MCF 10A (cell line): ENCODE results near the gene EP300. TPM values are rescaled to one million over a fixed set of nuclear protein-coding genes. Genes with fewer than 3 reads are reported as not detected.

Experiments
- BruUV-seq: library from RNA; stranded (reverse); fragments of 400-500 nt; replicated peaks from 2 replicates; lab custom pipeline; 2021; lab: Mats Ljungman, UMichigan
- CTCF ChIA-PET: fragments of 300-600 bp; sonication (Branson Sonifier 250); formaldehyde crosslinking; extraction: SDS; loops from one replicate; lab custom pipeline; 2021; ENCODE audit warnings: antibody characterized with exemption, inconsistent platforms; lab: Yijun Ruan, JAX
- POLR2A ChIA-PET: fragments of 300-600, 350-650 bp; sonication (Branson Sonifier 250); formaldehyde crosslinking; extraction: SDS; loops from one replicate; lab custom pipeline; 2020; ENCODE audit warnings: antibody characterized with exemption, inconsistent platforms; lab: Yijun Ruan, JAX
- DNase-seq: peaks from one replicate; pipeline ENCODE4 v3.0.0-alpha.2; 2018; ENCODE audit not compliant: unreplicated experiment
- H3K27ac Mint-ChIP-seq: one replicate; pipeline ENCODE4 v1.8.0; 2022; ENCODE audit warnings: mild to moderate bottlenecking, low read depth, mixed read lengths; ENCODE audit not compliant: unreplicated experiment
- H3K27me3 Mint-ChIP-seq: one replicate; pipeline ENCODE4 v1.8.0; 2022; ENCODE audit warnings: mixed read lengths; ENCODE audit not compliant: insufficient read depth, unreplicated experiment
- H3K36me3 Mint-ChIP-seq: one replicate; pipeline ENCODE4 v1.8.0; 2022; ENCODE audit warnings: mild to moderate bottlenecking, moderate library complexity, mixed read lengths; ENCODE audit not compliant: insufficient read depth, unreplicated experiment
- H3K4me1 Mint-ChIP-seq: one replicate; pipeline ENCODE4 v1.8.0; 2022; ENCODE audit warnings: mixed read lengths; ENCODE audit not compliant: insufficient read depth, unreplicated experiment
- H3K4me3 Mint-ChIP-seq: one replicate; pipeline ENCODE4 v1.8.0; 2022; ENCODE audit warnings: mild to moderate bottlenecking, moderate library complexity, mixed read lengths; ENCODE audit not compliant: unreplicated experiment
- H3K9me3 Mint-ChIP-seq: one replicate; pipeline ENCODE4 v1.8.0; 2022; ENCODE audit warnings: mixed read lengths; ENCODE audit not compliant: unreplicated experiment
- CTCF ChIP-seq: fragments of 200-600 bp; IDR thresholded peaks from one replicate; pipeline ENCODE4 v1.8.0; 2022; ENCODE audit warnings: antibody characterized with exemption, mild to moderate bottlenecking; ENCODE audit not compliant: unreplicated experiment
- intact Hi-C: fragments of 100-400 bp; cut with micrococcal nuclease; formaldehyde crosslinking; loops from 2 replicates; pipeline ENCODE4 v1.14.1; 2022
- total RNA-seq: library from RNA; stranded (reverse); gene quantifications from 2 replicates; pipeline ENCODE4 v1.2.3, GENCODE V29; 2022

The EP300 gene
- total RNA-seq, 1 experiment from 2014 or later, result 53.3 TPM

DNA sequence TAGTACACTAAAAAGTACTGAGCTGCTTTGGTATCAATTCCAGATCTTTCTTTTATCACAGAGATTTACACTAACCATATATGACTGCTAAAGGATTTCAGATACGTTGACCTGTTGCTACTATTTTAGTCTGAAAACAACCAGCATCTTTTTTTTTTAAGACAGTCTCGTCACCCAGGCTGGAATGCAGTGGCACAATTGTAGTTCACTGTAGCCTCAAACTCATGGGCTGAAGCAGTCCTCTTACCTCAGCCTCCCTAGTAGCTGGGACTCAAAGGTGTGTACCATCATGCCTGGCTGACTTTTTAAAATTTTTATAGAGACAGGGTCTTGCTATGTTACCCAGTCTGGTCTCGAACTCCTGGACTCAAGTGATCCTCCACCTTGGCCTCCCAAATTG, 88.5 kb downstream of the EP300 start:
- H3K36me3 Mint-ChIP-seq, result peaks cover 63% of the 10 kb centered on the region
- intact Hi-C loops, result no loop called here
- POLR2A ChIA-PET, result interaction anchor here (1.2 to 1.4 kb wide), 2 partner anchors 13 to 19 kb away, joined by 3 to 4 read pairs; no protein-coding TSS in a partner anchor
- no peak for TF ChIP-seq CTCF
- peak overlapping the region; percentile 69 for H3K27ac Mint-ChIP-seq
- DNase-seq, result no peak
- no TSS peak for BruUV-seq
- CTCF ChIA-PET, result no interaction called here
- peaks cover 8% of the 10 kb centered on the region for H3K4me1 Mint-ChIP-seq
- no peaks in the 10 kb centered on the region for H3K9me3 Mint-ChIP-seq
- H3K4me3 Mint-ChIP-seq, result no peak overlapping the region
- no peaks in the 10 kb centered on the region for H3K27me3 Mint-ChIP-seq

GRCh38 chr22:41181349-41182241, 89.2 kb downstream of the EP300 start:
- H3K4me1 Mint-ChIP-seq, result peaks cover 8% of the 10 kb centered on the region
- no TSS peak for BruUV-seq
- CTCF ChIA-PET, result interaction anchor here (0.6 kb wide), 3 partner anchors 18 to 765 kb away, joined by 3 to 6 read pairs (median 3); partner anchors contain the start of gene CENPM
- peaks cover 56% of the 10 kb centered on the region for H3K36me3 Mint-ChIP-seq
- no peak overlapping the region for H3K4me3 Mint-ChIP-seq
- H3K27me3 Mint-ChIP-seq, result no peaks in the 10 kb centered on the region
- no peaks in the 10 kb centered on the region for H3K9me3 Mint-ChIP-seq
- peak; percentile 86 for DNase-seq
- H3K27ac Mint-ChIP-seq, result peak overlapping the region; percentile 69
- POLR2A ChIA-PET, result interaction anchor here (0.5 to 1.4 kb wide), 6 partner anchors 13 to 427 kb away, joined by 3 to 4 read pairs (median 3); no protein-coding TSS in a partner anchor
- intact Hi-C loops, result no loop called here
- no peak for TF ChIP-seq CTCF

DNA sequence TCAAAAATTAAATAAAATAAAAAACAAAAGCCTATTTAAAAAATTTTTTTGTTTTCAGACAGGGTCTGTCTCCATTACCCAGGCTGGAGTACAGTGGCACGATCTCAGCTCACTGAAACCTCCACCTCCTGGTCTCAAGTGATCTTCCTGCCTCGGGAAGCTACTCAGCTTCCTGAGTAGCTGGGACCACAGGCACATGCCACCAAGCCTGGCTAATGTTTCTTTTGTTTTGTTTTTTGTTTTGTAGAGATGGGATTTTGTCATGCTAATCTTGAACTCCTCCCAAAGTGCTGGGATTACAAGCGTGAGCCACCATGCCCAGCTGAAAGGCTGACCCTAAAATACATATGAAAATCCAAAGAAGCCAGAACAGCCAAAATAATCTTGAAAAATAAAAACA, 92.3 kb downstream of the EP300 start:
- CTCF ChIA-PET, result no interaction called here
- Mint-ChIP-seq H3K4me1 (peaks cover 8% of the 10 kb centered on the region), H3K4me3 (no peak overlapping the region), H3K36me3 (peaks cover 25% of the 10 kb centered on the region), H3K9me3 (no peaks in the 10 kb centered on the region), H3K27me3 (no peaks in the 10 kb centered on the region), H3K27ac (no peak overlapping the region)
- BruUV-seq, result no TSS peak
- intact Hi-C loops, result no loop called here
- no peak for DNase-seq
- POLR2A ChIA-PET, result no interaction called here
- no peak for TF ChIP-seq CTCF

- Mint-ChIP-seq H3K36me3 (peaks cover 6% of the 10 kb centered on the region), H3K27ac (no peak overlapping the region), H3K4me1 (peaks cover 7% of the 10 kb centered on the region), H3K27me3 (no peaks in the 10 kb centered on the region), H3K9me3 (no peaks in the 10 kb centered on the region), H3K4me3 (no peak overlapping the region)
- intact Hi-C loops, result loop anchor here (10.0 kb wide), 1 partner anchor 97 kb away; the partner anchor contains the start of gene EP300
- no TSS peak for BruUV-seq
- POLR2A ChIA-PET, result interaction anchor here (1.1 to 12.6 kb wide), 3 partner anchors 96 to 269 kb away, joined by 4 to 200 read pairs (median 5); partner anchors contain the start of gene EP300
- no peak for TF ChIP-seq CTCF
- CTCF ChIA-PET, result interaction anchor here (0.7 to 2.2 kb wide), 3 partner anchors 92 to 270 kb away, joined by 3 to 15 read pairs (median 3); no protein-coding TSS in a partner anchor
- DNase-seq, result no peak
These were observed 99.1 kb downstream of the EP300 start for GRCh38 chr22:41191467-41191866.
